CD4-positive, alpha-beta T cell (primary cell): ENCODE data around the gene RYR3. TPM values are rescaled to one million over a fixed set of nuclear protein-coding genes. Genes with fewer than 3 reads are reported as not detected.
"Not testable (repeated sequence)": the region's sequence is repeated elsewhere in the genome, so short reads cannot be mapped to it uniquely, and the experiment has no call there.

Experiments used
- ATAC-seq: fragments of 200-7000 bp; cut with Tn5 transposase; one replicate; pipeline ENCODE4 v1.10.0; 2022; ENCODE audit warnings: mild to moderate bottlenecking; ENCODE audit not compliant: poor library complexity
- CTCF ChIA-PET: fragments of 350-600 bp; sonication (Branson Sonifier 250); formaldehyde crosslinking; loops from one replicate; lab custom pipeline; 2021; ENCODE audit warnings: antibody characterized with exemption, inconsistent platforms; lab: Charles Lee
- POLR2A ChIA-PET: fragments of 350-600 bp; sonication (Branson Sonifier 250); formaldehyde crosslinking; loops from one replicate; lab custom pipeline; 2021; ENCODE audit warnings: antibody characterized with exemption, inconsistent platforms; lab: Charles Lee
- DNase-seq, 14 experiments: peaks; one replicate each; pipeline ENCODE4 v3.0.0-alpha.2; 2013 to 2020; ENCODE audit warnings: mixed read lengths in 2 of 14
- H3K27ac ChIP-seq, 2 donors: one replicate each; pipeline versions ENCODE4 v1.5.1 to v1.7.0; 2013; ENCODE audit warnings: low read length in 2 of 2, low read depth in 1 of 2, mild to moderate bottlenecking in 1 of 2
- H3K27me3 ChIP-seq, 2 experiments: 1 replicate in 1 of 2; 2 replicates in 1 of 2; pipeline versions ENCODE4 v1.6.1 to v1.7.0; 2013; ENCODE audit warnings: low read length in 2 of 2, control low read depth in 1 of 2, mild to moderate bottlenecking in 1 of 2, moderate library complexity in 1 of 2; ENCODE audit not compliant: insufficient read depth in 2 of 2, control insufficient read depth in 1 of 2
- H3K36me3 ChIP-seq: one replicate; pipeline ENCODE4 v1.6.1; 2013; ENCODE audit warnings: low read length, control low read depth; ENCODE audit not compliant: insufficient read depth
- H3K4me1 ChIP-seq: one replicate; pipeline ENCODE4 v1.6.1; 2013; ENCODE audit warnings: low read length, control low read depth; ENCODE audit not compliant: insufficient read depth
- H3K4me3 ChIP-seq: one replicate; pipeline ENCODE4 v1.5.1; 2013; ENCODE audit warnings: mild to moderate bottlenecking, low read length, moderate library complexity
- H3K9me3 ChIP-seq, 2 experiments: 1 replicate in 1 of 2; 2 replicates in 1 of 2; pipeline versions ENCODE4 v1.6.1 to v1.7.0; 2013; ENCODE audit warnings: low read length in 2 of 2, mild to moderate bottlenecking in 2 of 2, control low read depth in 1 of 2, moderate library complexity in 1 of 2; ENCODE audit not compliant: control insufficient read depth in 1 of 2, insufficient read depth in 1 of 2
- H3K27ac Mint-ChIP-seq: one replicate; pipeline ENCODE4 v1.8.0; 2020; ENCODE audit warnings: mixed read lengths
- H3K27me3 Mint-ChIP-seq: one replicate; pipeline ENCODE4 v1.8.0; 2021; ENCODE audit warnings: mixed read lengths
- H3K36me3 Mint-ChIP-seq: one replicate; pipeline ENCODE4 v1.8.0; 2021; ENCODE audit warnings: low read depth, mixed read lengths
- H3K4me1 Mint-ChIP-seq: one replicate; pipeline ENCODE4 v1.8.0; 2021; ENCODE audit warnings: low read depth, mixed read lengths
- H3K4me3 Mint-ChIP-seq: one replicate; pipeline ENCODE4 v1.8.0; 2020; ENCODE audit warnings: mild to moderate bottlenecking, mixed read lengths
- H3K9me3 Mint-ChIP-seq: one replicate; pipeline ENCODE4 v1.8.0; 2020; ENCODE audit warnings: mixed read lengths
- CTCF ChIP-seq: fragments of 200-600 bp; IDR thresholded peaks from one replicate; pipeline ENCODE4 v1.8.0; 2022; ENCODE audit warnings: antibody characterized with exemption, mild to moderate bottlenecking
- intact Hi-C, 2 experiments: fragments of 100-400 bp; cut with DNase I in 1 of 2; cut with micrococcal nuclease in 1 of 2; formaldehyde crosslinking; loops; one replicate each; pipeline versions ENCODE4 v1.15.1 to v1.9.0; 2023 to 2025; cut with DNase I, micrococcal nuclease
- total RNA-seq, 174 experiments: library from RNA in 2 of 174; stranded (reverse) in 2 of 174; gene quantifications; one replicate each; pipeline ENCODE4 v1.2.3 and lab custom pipeline; 2021 to 2026

RYR3 gene
- total RNA-seq, 2 experiments from 2014 or later, result not detected

- ATAC-seq, result no peak
- no peak for DNase-seq
- Histone ChIP-seq H3K27me3 (no peaks in the 10 kb centered on the region), H3K36me3 (no peaks in the 10 kb centered on the region), H3K4me3 (no peak overlapping the region), H3K4me1 (no peaks in the 10 kb centered on the region), H3K27ac (no peak overlapping the region), H3K9me3 (no peaks in the 10 kb centered on the region)
- TF ChIP-seq CTCF, result no peak
- intact Hi-C loops, result no loop called here
- ChIA-PET POLR2A (no interaction called here), CTCF (no interaction called here)
- Mint-ChIP-seq H3K27ac (no peak overlapping the region), H3K36me3 (no peaks in the 10 kb centered on the region), H3K4me3 (no peak overlapping the region), H3K27me3 (peaks cover 11% of the 10 kb centered on the region), H3K9me3 (peaks cover 5% of the 10 kb centered on the region), H3K4me1 (no peaks in the 10 kb centered on the region)
These were observed 276.3 kb downstream of the RYR3 start for GRCh38 chr15:33586786-33587697.

DNA sequence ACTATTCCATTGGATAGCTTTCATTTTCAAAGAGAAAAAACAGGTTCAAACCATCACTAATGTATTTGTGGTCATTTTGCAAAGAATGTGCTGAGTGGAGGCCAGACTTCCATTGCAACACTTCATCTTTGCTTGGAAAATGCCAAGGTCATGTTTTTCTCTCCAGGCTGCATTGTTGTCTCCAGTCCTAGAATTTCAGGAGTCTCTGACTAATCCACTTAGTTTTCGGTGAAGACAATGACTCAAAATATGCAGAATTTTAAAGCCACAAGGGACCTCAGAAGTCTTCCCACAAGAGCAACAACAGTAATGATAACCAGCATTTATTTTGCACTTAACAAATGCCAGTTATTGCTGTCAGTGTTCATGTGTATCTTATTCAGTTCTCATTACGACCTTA, 277.0 kb downstream of the RYR3 start:
- no peak overlapping the region for H3K4me3 Mint-ChIP-seq
- ChIA-PET POLR2A (no interaction called here), CTCF (no interaction called here)
- intact Hi-C loops, result no loop called here
- TF ChIP-seq CTCF, result no peak
- H3K4me3 ChIP-seq, result no peak overlapping the region
- no peaks in the 10 kb centered on the region for H3K36me3 ChIP-seq
- no peak overlapping the region for H3K27ac Mint-ChIP-seq
- H3K27me3 ChIP-seq, result no peaks in the 10 kb centered on the region
- peaks cover 5% of the 10 kb centered on the region for H3K9me3 Mint-ChIP-seq
- no peaks in the 10 kb centered on the region for H3K36me3 Mint-ChIP-seq
- ATAC-seq, result no peak
- H3K4me1 ChIP-seq, result no peaks in the 10 kb centered on the region
- DNase-seq, result no peak
- no peak overlapping the region for H3K27ac ChIP-seq
- H3K4me1 Mint-ChIP-seq, result no peaks in the 10 kb centered on the region
- peaks cover 13% of the 10 kb centered on the region for H3K27me3 Mint-ChIP-seq
- no peaks in the 10 kb centered on the region for H3K9me3 ChIP-seq

- no peaks in the 10 kb centered on the region for H3K4me1 ChIP-seq
- Mint-ChIP-seq H3K4me1 (no peaks in the 10 kb centered on the region), H3K27ac (no peak overlapping the region), H3K27me3 (peaks cover 16% of the 10 kb centered on the region), H3K36me3 (no peaks in the 10 kb centered on the region), H3K4me3 (no peak overlapping the region), H3K9me3 (peaks cover 5% of the 10 kb centered on the region)
- H3K27me3 ChIP-seq, result no peaks in the 10 kb centered on the region
- no peaks in the 10 kb centered on the region for H3K9me3 ChIP-seq
- ChIA-PET CTCF (no interaction called here), POLR2A (no interaction called here)
- H3K4me3 ChIP-seq, result no peak overlapping the region
- intact Hi-C loops, result no loop called here
- ATAC-seq (no peak), DNase-seq (no peak)
- H3K36me3 ChIP-seq, result no peaks in the 10 kb centered on the region
- no peak for TF ChIP-seq CTCF
- no peak overlapping the region for H3K27ac ChIP-seq
These were observed 282.1 kb downstream of the RYR3 start for GRCh38 chr15:33592864-33593263.

DNA sequence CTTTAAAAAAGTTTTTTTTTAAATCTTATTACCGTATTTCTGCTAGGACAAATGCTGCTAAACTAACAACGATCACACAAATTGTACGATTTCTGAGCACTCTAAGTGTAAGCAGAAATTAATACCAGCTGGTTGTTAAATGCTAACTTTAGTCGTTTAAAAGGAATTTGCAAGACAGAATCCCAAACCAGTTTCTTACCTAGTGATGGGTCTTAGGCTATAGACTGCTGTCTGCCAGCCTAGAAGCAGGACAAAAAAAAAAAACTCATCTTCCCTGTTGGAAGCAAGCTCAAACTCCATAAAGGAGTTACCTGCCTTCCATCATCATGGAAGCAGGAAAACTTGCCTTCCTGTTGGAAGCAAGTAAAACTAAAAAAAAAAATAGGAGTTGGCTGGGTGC, 287.6 kb downstream of the RYR3 start:
- DNase-seq, ATAC-seq, H3K4me3 Mint-ChIP-seq, H3K27ac Mint-ChIP-seq, H3K4me1 ChIP-seq, CTCF ChIA-PET, H3K9me3 ChIP-seq, H3K4me3 ChIP-seq, H3K36me3 ChIP-seq, H3K36me3 Mint-ChIP-seq, H3K4me1 Mint-ChIP-seq, H3K27me3 Mint-ChIP-seq, H3K27ac ChIP-seq, POLR2A ChIA-PET, H3K27me3 ChIP-seq, H3K9me3 Mint-ChIP-seq, intact Hi-C loops: not testable (repeated sequence)
